PC-3 (cell line): ENCODE measurements around the gene ZDHHC24. TPM values are rescaled to one million over a fixed set of nuclear protein-coding genes. Genes with fewer than 3 reads are reported as not detected.

Experiments used
- ATAC-seq: fragments of 200-7000 bp; cut with Tn5 transposase; 2 replicates; pipeline ENCODE4 v1.9.1; 2020; ENCODE audit warnings: mild to moderate bottlenecking, moderate library complexity
- BruUV-seq: library from RNA; stranded (reverse); fragments of 400-500 nt; replicated peaks from 2 replicates; lab custom pipeline; 2021; lab: Mats Ljungman, UMichigan
- CTCF ChIA-PET: fragments of 300-600 bp; sonication (Branson Sonifier 250); formaldehyde crosslinking; loops from one replicate; lab custom pipeline; 2022; ENCODE audit warnings: antibody characterized with exemption; lab: Charles Lee
- POLR2A ChIA-PET: fragments of 300-600 bp; sonication (Branson Sonifier 250); formaldehyde crosslinking; loops from one replicate; lab custom pipeline; 2022; ENCODE audit warnings: antibody characterized with exemption; ENCODE audit not compliant: unreplicated experiment; lab: Charles Lee
- DNase-seq: peaks from one replicate; pipeline ENCODE4 v3.0.0-alpha.2; 2015
- H2AFZ ChIP-seq: fragments of 300-600 bp; sonication (generic); 2 replicates; pipeline ENCODE4 v1.6.0; 2016; ENCODE audit warnings: antibody characterized with exemption, low read length
- H3F3A ChIP-seq: fragments of 300-600 bp; sonication (generic); one replicate; pipeline ENCODE4 v1.6.0; 2017; ENCODE audit warnings: antibody characterized with exemption, low read length, control low read depth, mild to moderate bottlenecking; ENCODE audit not compliant: unreplicated experiment
- H3K27ac ChIP-seq: fragments of 300-600 bp; sonication (generic); 2 replicates; pipeline ENCODE4 v1.5.1; 2016; ENCODE audit warnings: mild to moderate bottlenecking, low read length
- H3K27me3 ChIP-seq: fragments of 300-600 bp; sonication (generic); 2 replicates; pipeline ENCODE4 v1.6.1; 2016; ENCODE audit warnings: low read length, mixed read lengths
- H3K36me3 ChIP-seq: fragments of 300-600 bp; sonication (generic); 2 replicates; pipeline ENCODE4 v1.6.1; 2016; ENCODE audit warnings: low read depth, mixed run types, low read length, mixed read lengths
- H3K4me1 ChIP-seq: fragments of 300-600 bp; sonication (generic); 2 replicates; pipeline ENCODE4 v1.5.1; 2016; ENCODE audit warnings: low read length; ENCODE audit not compliant: insufficient read depth
- H3K4me2 ChIP-seq: fragments of 300-600 bp; sonication (generic); 2 replicates; pipeline ENCODE4 v1.6.0; 2016; ENCODE audit warnings: low read length
- H3K4me3 ChIP-seq: fragments of 300-600 bp; sonication (generic); 2 replicates; pipeline ENCODE4 v1.5.1; 2016; ENCODE audit warnings: mild to moderate bottlenecking, low read length, mixed read lengths
- H3K79me2 ChIP-seq: fragments of 300-600 bp; sonication (generic); 2 replicates; pipeline ENCODE4 v1.6.1; 2017; ENCODE audit warnings: low read length, mixed read lengths
- H3K9ac ChIP-seq: fragments of 300-600 bp; sonication (generic); 2 replicates; pipeline ENCODE4 v1.6.0; 2016; ENCODE audit warnings: mild to moderate bottlenecking, low read length
- H3K9me2 ChIP-seq: fragments of 300-600 bp; sonication (generic); replicated peaks from 2 replicates; pipeline ENCODE4 v1.6.1; 2016; ENCODE audit warnings: mixed run types, low read length, mixed read lengths
- H3K9me3 ChIP-seq: fragments of 300-600 bp; sonication (generic); 2 replicates; pipeline ENCODE4 v1.6.1; 2016; ENCODE audit warnings: low read length, mixed read lengths
- H4K20me1 ChIP-seq: fragments of 300-600 bp; sonication (generic); 2 replicates; pipeline ENCODE4 v1.6.1; 2016; ENCODE audit warnings: low read length, mixed read lengths
- CTCF ChIP-seq: fragments of 300-600 bp; sonication (generic); conservative IDR thresholded peaks from 2 replicates; pipeline ENCODE4 v1.5.1; 2017; ENCODE audit warnings: antibody characterized with exemption, low read depth, mild to moderate bottlenecking, low read length
- EZH2 ChIP-seq: fragments of 300-600 bp; sonication (generic); IDR thresholded peaks from one replicate; pipeline ENCODE4 v1.6.1; 2017; ENCODE audit warnings: antibody characterized with exemption, mild to moderate bottlenecking, low read length; ENCODE audit not compliant: unreplicated experiment
- EZH2phosphoT487 ChIP-seq: fragments of 300-600 bp; sonication (generic); IDR thresholded peaks from 2 replicates; pipeline ENCODE4 v1.6.1; 2018; ENCODE audit warnings: mild to moderate bottlenecking, antibody characterized with exemption, low read length, borderline replicate concordance
- intact Hi-C: fragments of 100-400 bp; cut with micrococcal nuclease; formaldehyde crosslinking; loops from 2 replicates; pipeline ENCODE4 v1.9.0; 2023
- total RNA-seq: library from RNA; depleted of rRNA; stranded (reverse); fragments of >200 nt; gene quantifications from 2 replicates; pipeline ENCODE4 v1.2.3, GENCODE V29; 2014

Gene ZDHHC24
- total RNA-seq, 1 experiment from 2014 or later, result 15.1 TPM

DNA sequence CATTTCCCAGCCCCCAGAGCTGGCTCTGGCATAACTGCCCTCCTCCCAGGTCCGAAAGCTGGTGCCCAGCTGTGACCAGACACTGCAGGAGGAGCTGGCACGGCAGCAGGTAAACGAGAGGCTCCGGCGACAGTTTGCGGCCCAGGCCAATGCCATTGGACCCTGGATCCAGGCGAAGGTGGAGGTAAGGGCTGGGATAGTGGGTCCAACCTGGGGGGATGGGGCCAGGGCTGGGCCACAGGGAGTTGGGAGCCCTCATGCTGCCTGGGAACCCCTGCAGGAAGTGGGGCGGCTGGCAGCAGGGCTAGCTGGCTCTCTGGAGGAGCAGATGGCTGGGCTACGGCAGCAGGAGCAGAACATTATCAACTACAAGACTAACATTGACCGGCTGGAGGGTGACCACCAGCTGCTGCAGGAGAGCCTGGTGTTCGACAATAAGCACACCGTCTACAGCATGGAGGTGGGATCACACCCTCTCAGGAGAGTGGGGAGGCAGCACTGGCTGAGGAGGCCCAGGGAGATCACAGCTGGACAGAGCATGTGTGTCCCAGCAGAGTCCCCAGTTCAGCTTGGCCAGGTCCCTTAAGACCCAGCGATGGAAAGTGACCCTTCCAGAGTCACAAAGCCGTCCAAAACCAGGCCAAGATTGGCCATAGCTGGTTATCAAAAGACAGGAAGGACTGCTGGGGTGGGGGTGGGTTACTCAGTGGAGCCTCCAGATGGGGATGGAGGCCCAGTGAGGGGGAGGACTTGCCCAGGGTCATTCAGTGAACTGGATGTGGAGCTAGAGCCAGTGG lies 15.5 kb upstream of the ZDHHC24 start:
- Histone ChIP-seq H3K9me3 (no peaks in the 10 kb centered on the region), H3K79me2 (no peaks in the 10 kb centered on the region), H3K9me2 (no peaks in the 10 kb centered on the region), H4K20me1 (no peaks in the 10 kb centered on the region), H2AFZ (no peak overlapping the region), H3K4me3 (no peak overlapping the region), H3K27me3 (no peaks in the 10 kb centered on the region), H3K4me2 (no peak overlapping the region), H3K4me1 (no peaks in the 10 kb centered on the region), H3F3A (no peaks in the 10 kb centered on the region), H3K36me3 (no peaks in the 10 kb centered on the region), H3K27ac (no peak overlapping the region), H3K9ac (no peak overlapping the region)
- ChIA-PET CTCF (interaction anchor here (0.7 kb wide), 1 partner anchor 133 kb away, joined by 3 read pairs; no protein-coding TSS in a partner anchor), POLR2A (no interaction called here)
- intact Hi-C loops, result no loop called here
- no TSS peak for BruUV-seq
- ATAC-seq (no peak), DNase-seq (no peak)
- TF ChIP-seq CTCF (no peak), EZH2 (no peak), EZH2phosphoT487 (no peak)

- H3K4me1 ChIP-seq, result no peaks in the 10 kb centered on the region
- no peaks in the 10 kb centered on the region for H3F3A ChIP-seq
- H3K36me3 ChIP-seq, result no peaks in the 10 kb centered on the region
- no peak overlapping the region for H2AFZ ChIP-seq
- BruUV-seq, result no TSS peak
- H3K27me3 ChIP-seq, result no peaks in the 10 kb centered on the region
- ATAC-seq (no peak), DNase-seq (no peak)
- H4K20me1 ChIP-seq, result no peaks in the 10 kb centered on the region
- TF ChIP-seq EZH2 (no peak), CTCF (no peak), EZH2phosphoT487 (no peak)
- intact Hi-C loops, result no loop called here
- no peak overlapping the region for H3K27ac ChIP-seq
- H3K79me2 ChIP-seq, result no peaks in the 10 kb centered on the region
- H3K9me3 ChIP-seq, result no peaks in the 10 kb centered on the region
- no peaks in the 10 kb centered on the region for H3K9me2 ChIP-seq
- POLR2A ChIA-PET, result no interaction called here
- CTCF ChIA-PET, result no interaction called here
- no peak overlapping the region for H3K9ac ChIP-seq
- H3K4me3 ChIP-seq, result no peak overlapping the region
- H3K4me2 ChIP-seq, result no peak overlapping the region
Observed at GRCh38 chr11:66559866-66560676, 14.2 kb upstream of the ZDHHC24 start.
